ENCODE data around the gene PRKRA. TPM values are rescaled to one million over a fixed set of nuclear protein-coding genes. Genes with fewer than 3 reads are reported as not detected.
A peak's percentile ranks its signal among the peaks of the same experiment; 100 is the strongest.

The PRKRA gene
- polyA plus RNA-seq, 1 of the 3 experiments (the other 2 are of a cell fraction), result 44.3 TPM

- Histone ChIP-seq H3K4me1 (ENCODE audit: control insufficient read depth in 1 of 2, insufficient read depth in 2 of 2, low read depth in 1 of 2, low read length in 1 of 2) (peaks cover 3 to 6% of the 10 kb centered on the region in 2 experiments; a peak in 3 of 4 replicates), H4K20me1 (ENCODE audit: insufficient read depth) (no peaks in the 10 kb centered on the region), H3K9me2 (no peaks in the 10 kb centered on the region), H3K36me3 (replicated peaks in 1 of 2; ENCODE audit: control insufficient read depth in 1 of 2, insufficient read depth in 2 of 2, low read length in 1 of 2) (peaks cover 2 to 3% of the 10 kb centered on the region in 2 experiments), H3K4me2 (no peak overlapping the region), H3K4me3 (ENCODE audit: low read depth in 2 of 2, low read length in 1 of 2) (no peak overlapping the region), H3K79me2 (ENCODE audit: insufficient read depth) (peaks cover 37% of the 10 kb centered on the region; the same call in 1 of the 2 replicates), H3K9ac (no peak overlapping the region), H3K9me3 (no peaks in the 10 kb centered on the region), H2AFZ (ENCODE audit: low read depth) (no peak overlapping the region), H3K27ac (ENCODE audit: low read depth in 2 of 2, low read length in 1 of 2) (no peak overlapping the region), H3K27me3 (ENCODE audit: insufficient read depth) (no peaks in the 10 kb centered on the region), H3F3A (replicated peaks; ENCODE audit: insufficient read depth) (peaks cover 4% of the 10 kb centered on the region)
- TF ChIP-seq SMC3 (IDR thresholded peaks at IDR 0.05; ENCODE audit: low read depth, low read length) (peak; percentile 40; the same call in 1 of the 2 replicates), GATA2 (CRISPR knock-in tag; IDR thresholded peaks at IDR 0.05) (no peak), CTCF (IDR thresholded peaks at IDR 0.05) (peak; percentile 57), RAD21 (IDR thresholded peaks at IDR 0.05; ENCODE audit: low read length) (peak; percentile 68)
- 61% methylated on average over 1 of the region's 1 CpG for WGBS (ENCODE audit: low lambda C conversion rate)
- POLR2A ChIA-PET, result no interaction called here
- CTCF ChIA-PET, result interaction anchor here (0.6 to 8.7 kb wide), 23 partner anchors 9 to 436 kb away, joined by 3 to 199 read pairs (median 4); partner anchors contain the start of gene RBM45
- DNase-seq, result no peak
Observed at GRCh38 chr2:178419123-178419522, 31.9 kb downstream of the PRKRA start.

- Histone ChIP-seq H4K20me1 (ENCODE audit: insufficient read depth) (no peaks in the 10 kb centered on the region), H3K9me3 (no peaks in the 10 kb centered on the region), H3K9me2 (no peaks in the 10 kb centered on the region), H3K4me1 (ENCODE audit: control insufficient read depth in 1 of 2, insufficient read depth in 2 of 2, low read depth in 1 of 2, low read length in 1 of 2) (peaks cover 3 to 6% of the 10 kb centered on the region in 2 experiments; a peak in 3 of 4 replicates), H3F3A (replicated peaks; ENCODE audit: insufficient read depth) (peaks cover 7% of the 10 kb centered on the region), H3K79me2 (ENCODE audit: insufficient read depth) (peaks cover 30% of the 10 kb centered on the region; the same call in 1 of the 2 replicates), H3K27ac (ENCODE audit: low read depth in 2 of 2, low read length in 1 of 2) (no peak overlapping the region), H2AFZ (ENCODE audit: low read depth) (no peak overlapping the region), H3K36me3 (replicated peaks in 1 of 2; ENCODE audit: control insufficient read depth in 1 of 2, insufficient read depth in 2 of 2, low read length in 1 of 2) (peaks cover 2 to 3% of the 10 kb centered on the region in 2 experiments), H3K9ac (no peak overlapping the region), H3K27me3 (ENCODE audit: insufficient read depth) (no peaks in the 10 kb centered on the region), H3K4me3 (ENCODE audit: low read depth in 2 of 2, low read length in 1 of 2) (no peak overlapping the region), H3K4me2 (no peak overlapping the region)
- POLR2A ChIA-PET, result no interaction called here
- 90% methylated on average over 1 of the region's 1 CpG for WGBS (ENCODE audit: low lambda C conversion rate)
- CTCF ChIA-PET, result interaction anchor here (0.6 to 8.7 kb wide), 14 partner anchors 9 to 435 kb away, joined by 3 to 199 read pairs (median 6); partner anchors contain the start of gene RBM45
- DNase-seq, result no peak
- no peak for TF ChIP-seq USF1 (IDR thresholded peaks at IDR 0.05; ENCODE audit: borderline replicate concordance, low read depth)
- TF ChIP-seq MEF2A (IDR thresholded peaks at IDR 0.05; ENCODE audit: borderline replicate concordance, low read depth), result no peak
- TF ChIP-seq RXRA (IDR thresholded peaks at IDR 0.05; ENCODE audit: borderline replicate concordance, low read depth), result no peak
- TF ChIP-seq FOXM1 (IDR thresholded peaks at IDR 0.05; ENCODE audit: low read depth), result no peak
- TF ChIP-seq RAD21 (IDR thresholded peaks at IDR 0.05; ENCODE audit: low read length), result no peak
- TF ChIP-seq FOSL2 (IDR thresholded peaks at IDR 0.05; ENCODE audit: borderline replicate concordance, low read depth), result no peak
- TF ChIP-seq JUND (IDR thresholded peaks at IDR 0.05), result no peak
- TF ChIP-seq YY1 (IDR thresholded peaks at IDR 0.05; ENCODE audit: low read depth), result no peak
- no peak for TF ChIP-seq CHD2 (IDR thresholded peaks at IDR 0.05; ENCODE audit: low read length, partially characterized antibody)
- TF ChIP-seq IRF3 (IDR thresholded peaks at IDR 0.05; ENCODE audit: low read depth, low read length), result no peak
- TF ChIP-seq SIN3A (IDR thresholded peaks at IDR 0.05; ENCODE audit: borderline replicate concordance, low read depth, low read length), result no peak
- no peak for TF ChIP-seq MAX (IDR thresholded peaks at IDR 0.05; ENCODE audit: low read depth)
- no peak for TF ChIP-seq USF2 (IDR thresholded peaks at IDR 0.05; ENCODE audit: borderline replicate concordance, low read depth, low read length)
- TF ChIP-seq REST (IDR thresholded peaks at IDR 0.05; ENCODE audit: low read depth, low read length), result no peak
- TF ChIP-seq RCOR1 (IDR thresholded peaks at IDR 0.05; ENCODE audit: low read length), result no peak
Observed at GRCh38 chr2:178418426-178418825, 32.5 kb downstream of the PRKRA start.

Data from SK-N-SH (cell line).